ENCODE data around the gene RIC8A.
"Not testable (repeated sequence)": the region's sequence is repeated elsewhere in the genome, so short reads cannot be mapped to it uniquely, and the experiment has no call there.

RIC8A gene

DNA sequence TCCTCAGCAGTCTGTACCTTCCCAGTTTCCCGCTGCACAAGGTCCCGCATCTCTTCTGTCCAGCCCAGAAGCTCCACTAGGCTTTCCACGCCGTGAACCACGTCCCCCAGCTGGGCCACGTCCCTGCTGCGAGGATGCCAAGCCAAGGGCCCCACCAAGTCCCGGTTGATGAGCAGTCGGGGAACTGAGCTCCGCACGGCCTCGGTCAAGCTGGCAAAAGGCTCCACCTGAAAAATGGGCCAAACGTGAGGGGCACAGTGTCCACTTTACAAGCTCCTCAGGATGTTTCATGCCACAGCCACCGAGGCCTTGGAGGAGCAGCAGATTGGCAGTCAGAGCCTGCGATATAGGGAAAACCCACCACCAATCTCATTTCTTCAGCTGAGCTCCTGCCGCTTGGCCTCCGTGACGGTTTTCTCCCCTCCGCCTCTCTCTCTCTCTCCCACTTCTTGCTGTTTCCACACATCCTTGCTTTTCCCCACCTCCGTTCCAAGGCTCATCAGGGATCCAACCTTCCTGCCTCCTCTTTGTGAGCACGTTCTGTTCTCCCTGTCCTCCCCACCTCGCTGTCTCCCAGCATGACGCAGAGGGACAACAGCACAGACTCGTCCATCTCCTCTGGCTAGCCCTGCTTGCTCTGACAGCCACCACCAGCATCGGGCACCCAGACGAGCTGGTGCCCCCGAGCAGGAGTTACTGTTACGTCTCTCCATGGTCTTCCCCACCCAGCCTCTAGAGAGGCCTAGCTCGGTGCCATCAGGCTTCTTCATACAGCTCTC, 11.5 kb downstream of the RIC8A start:
- TF ChIP-seq EZH2phosphoT487 (IDR thresholded peaks at IDR 0.05; ENCODE audit: low read depth) = no peak
- TF ChIP-seq CTCF (IDR thresholded peaks at IDR 0.05; ENCODE audit: low read depth, low read length) = no peak
- Histone ChIP-seq H3K9ac (ENCODE audit: low read length) (no peak overlapping the region), H4K20me1 (ENCODE audit: insufficient read depth, low read length) (no peaks in the 10 kb centered on the region)

GRCh38 chr11:220641-221215, 13.2 kb downstream of the RIC8A start:
- H3K4me3 ChIP-seq (ENCODE audit: low read length); H3K36me3 ChIP-seq (replicated peaks; ENCODE audit: low read depth, low read length); H3K27me3 ChIP-seq (ENCODE audit: low read depth, low read length); H3K79me2 ChIP-seq (ENCODE audit: low read length); H3K4me1 ChIP-seq (ENCODE audit: low read length); H3K4me2 ChIP-seq (ENCODE audit: low read length); H4K20me1 ChIP-seq (ENCODE audit: insufficient read depth, low read length); H3K27ac ChIP-seq (ENCODE audit: low read length); H3K9me3 ChIP-seq (ENCODE audit: insufficient read depth, low read length); H2AFZ ChIP-seq (ENCODE audit: low read depth, low read length); H3K9ac ChIP-seq (ENCODE audit: low read length): not testable (repeated sequence)

More for the DNA sequence above, 11.5 kb downstream of the RIC8A start:
- H3K9me3 ChIP-seq (ENCODE audit: insufficient read depth, low read length) = no peaks in the 10 kb centered on the region
- H3K36me3 ChIP-seq (replicated peaks; ENCODE audit: low read depth, low read length) = peaks cover 12% of the 10 kb centered on the region
- no peak overlapping the region for H3K4me2 ChIP-seq (ENCODE audit: low read length)
- H3K4me3 ChIP-seq (ENCODE audit: low read length) = no peak overlapping the region
- H3K4me1 ChIP-seq (ENCODE audit: low read length) = no peaks in the 10 kb centered on the region
- no peak overlapping the region for H3K27ac ChIP-seq (ENCODE audit: low read length)
- no peak overlapping the region for H2AFZ ChIP-seq (ENCODE audit: low read depth, low read length)
- no peaks in the 10 kb centered on the region for H3K79me2 ChIP-seq (ENCODE audit: low read length)
- no peaks in the 10 kb centered on the region for H3K27me3 ChIP-seq (ENCODE audit: low read depth, low read length)

DNA sequence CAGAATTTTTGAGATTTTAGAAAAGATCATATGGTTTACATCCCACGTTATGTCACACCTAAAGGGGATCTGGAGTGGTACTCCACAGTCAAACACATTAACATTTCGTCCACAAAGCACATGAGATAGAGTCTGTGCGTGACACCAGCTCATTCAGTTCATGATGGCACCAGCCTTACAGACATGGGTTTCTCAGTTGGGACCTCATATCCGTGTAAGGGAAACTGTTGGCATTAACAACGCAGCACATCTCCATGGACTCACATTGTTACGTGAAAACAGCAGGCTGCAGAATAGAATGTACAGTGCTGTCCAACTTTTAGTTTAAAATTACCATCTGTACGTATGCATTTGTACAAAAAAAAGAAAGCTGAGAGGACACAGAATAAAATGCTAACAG, 14.0 kb downstream of the RIC8A start:
- Histone ChIP-seq H3K27me3 (ENCODE audit: low read depth, low read length) (no peaks in the 10 kb centered on the region), H3K4me2 (ENCODE audit: low read length) (no peak overlapping the region), H3K36me3 (replicated peaks; ENCODE audit: low read depth, low read length) (no peaks in the 10 kb centered on the region), H3K9ac (ENCODE audit: low read length) (no peak overlapping the region), H3K79me2 (ENCODE audit: low read length) (no peaks in the 10 kb centered on the region), H3K4me1 (ENCODE audit: low read length) (no peaks in the 10 kb centered on the region), H3K9me3 (ENCODE audit: insufficient read depth, low read length) (no peaks in the 10 kb centered on the region), H3K4me3 (ENCODE audit: low read length) (no peak overlapping the region), H4K20me1 (ENCODE audit: insufficient read depth, low read length) (no peaks in the 10 kb centered on the region), H2AFZ (ENCODE audit: low read depth, low read length) (no peak overlapping the region), H3K27ac (ENCODE audit: low read length) (no peak overlapping the region)
- TF ChIP-seq EZH2phosphoT487 (IDR thresholded peaks at IDR 0.05; ENCODE audit: low read depth) (no peak), CTCF (IDR thresholded peaks at IDR 0.05; ENCODE audit: low read depth, low read length) (no peak)

DNA sequence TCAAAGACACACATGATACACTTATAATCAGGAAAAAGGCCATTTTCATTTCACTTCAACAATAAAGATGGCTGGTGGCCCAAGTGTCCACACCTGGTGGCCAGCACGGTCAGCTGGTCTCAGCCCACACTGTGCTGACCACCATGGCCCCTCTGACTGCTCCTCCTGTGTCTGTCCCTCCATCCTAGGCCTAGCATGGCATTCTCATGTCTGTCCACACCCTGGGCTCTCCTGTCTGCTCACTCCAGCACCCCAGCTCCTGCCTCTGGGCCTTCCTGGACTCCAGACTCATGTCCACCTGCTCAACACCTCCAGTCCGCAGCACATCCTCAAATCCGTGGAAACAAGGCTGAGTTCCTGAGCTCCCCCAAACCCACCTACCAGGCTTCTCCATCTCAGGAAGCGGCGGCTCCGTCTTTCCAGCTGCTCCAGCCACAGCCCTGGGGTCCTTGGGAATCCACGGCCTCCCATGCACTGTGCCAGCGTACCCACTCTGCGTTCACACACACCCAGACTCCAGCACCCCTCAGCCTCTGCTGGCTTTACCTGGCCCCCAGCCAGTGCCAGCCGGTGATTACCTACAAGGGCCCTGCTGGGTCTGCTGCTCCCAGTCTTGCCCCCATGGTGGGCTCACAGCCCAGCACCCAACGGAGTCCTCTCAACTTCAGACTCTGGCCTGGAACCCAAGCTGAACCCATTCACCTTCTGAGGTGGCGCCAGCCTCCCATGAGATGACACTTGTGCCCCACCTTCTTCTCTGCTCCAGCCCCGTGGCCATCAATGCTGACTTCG, 14.7 kb downstream of the RIC8A start:
- TF ChIP-seq EZH2phosphoT487 (IDR thresholded peaks at IDR 0.05; ENCODE audit: low read depth) (no peak), CTCF (IDR thresholded peaks at IDR 0.05; ENCODE audit: low read depth, low read length) (no peak)

More for the DNA sequence above, 14.7 kb downstream of the RIC8A start:
- Histone ChIP-seq H4K20me1 (ENCODE audit: insufficient read depth, low read length) (no peaks in the 10 kb centered on the region), H3K9ac (ENCODE audit: low read length) (no peak overlapping the region), H3K27ac (ENCODE audit: low read length) (no peak overlapping the region), H3K4me2 (ENCODE audit: low read length) (no peak overlapping the region), H2AFZ (ENCODE audit: low read depth, low read length) (no peak overlapping the region), H3K4me1 (ENCODE audit: low read length) (no peaks in the 10 kb centered on the region), H3K4me3 (ENCODE audit: low read length) (no peak overlapping the region), H3K9me3 (ENCODE audit: insufficient read depth, low read length) (no peaks in the 10 kb centered on the region), H3K79me2 (ENCODE audit: low read length) (no peaks in the 10 kb centered on the region), H3K36me3 (replicated peaks; ENCODE audit: low read depth, low read length) (no peaks in the 10 kb centered on the region), H3K27me3 (ENCODE audit: low read depth, low read length) (no peaks in the 10 kb centered on the region)
